Testis (tissue), 2 donors: Measurements from ENCODE around the gene RIPOR3.

Experiments used
- CTCF ChIP-seq, 3 experiments: fragments of 450-650 bp in 2 of 3; fragments of 200-600 bp in 1 of 3; sonication (generic) in 1 of 3; IDR thresholded peaks; one replicate each; pipeline ENCODE4 v1.5.1; 2016 to 2019; ENCODE audit warnings: antibody characterized with exemption in 3 of 3, mild to moderate bottlenecking in 2 of 3, moderate library complexity in 1 of 3
- POLR2A ChIP-seq: fragments of 450-650 bp; IDR thresholded peaks from one replicate; pipeline ENCODE4 v1.6.1; 2017; ENCODE audit warnings: antibody characterized with exemption, mild to moderate bottlenecking, moderate library complexity

GRCh38 chr20:50673466-50674137 is 17.7 kb downstream of the RIPOR3 start:
- TF ChIP-seq CTCF (IDR thresholded peaks at IDR 0.05) (no peak), POLR2A (no peak)
